ENCODE results near the gene SPOCK1. TPM values are rescaled to one million over a fixed set of nuclear protein-coding genes. Genes with fewer than 3 reads are reported as not detected.

The SPOCK1 gene
- total RNA-seq, 4 donors from 2014 or later = 22.7 to 117 (median 41.8) TPM

- ATAC-seq (ENCODE audit: low FRiP score) = no peak
- TF ChIP-seq CTCF (IDR thresholded peaks at IDR 0.05) = no peak
- DNase-seq (ENCODE audit: low spot score) = no peak
These were observed 488.9 kb downstream of the SPOCK1 start for GRCh38 chr5:137010226-137010625.

- ATAC-seq (ENCODE audit: low FRiP score) = no peak
- no peak for TF ChIP-seq CTCF (IDR thresholded peaks at IDR 0.05)
- no peak for DNase-seq (ENCODE audit: low spot score)
These were observed 494.8 kb downstream of the SPOCK1 start for GRCh38 chr5:137004279-137004678.

- DNase-seq (ENCODE audit: low spot score) (no peak), ATAC-seq (ENCODE audit: low FRiP score) (no peak)
- no peak for TF ChIP-seq CTCF (IDR thresholded peaks at IDR 0.05)
These were observed 498.0 kb downstream of the SPOCK1 start for GRCh38 chr5:137001026-137001569.

GRCh38 chr5:136999787-137000186 is 499.3 kb downstream of the SPOCK1 start:
- DNase-seq (ENCODE audit: low spot score) (no peak), ATAC-seq (ENCODE audit: low FRiP score) (no peak)
- no peak for TF ChIP-seq CTCF (IDR thresholded peaks at IDR 0.05)

GRCh38 chr5:136998854-136999357 is 500.2 kb downstream of the SPOCK1 start:
- TF ChIP-seq CTCF (IDR thresholded peaks at IDR 0.05) = no peak
- no peak for ATAC-seq (ENCODE audit: low FRiP score)
- no peak for DNase-seq (ENCODE audit: low spot score)

GRCh38 chr5:136994154-136994553 is 505.0 kb downstream of the SPOCK1 start:
- no peak for TF ChIP-seq CTCF (IDR thresholded peaks at IDR 0.05)
- ATAC-seq (ENCODE audit: low FRiP score) = no peak
- DNase-seq (ENCODE audit: low spot score) = no peak

- no peak for TF ChIP-seq CTCF (IDR thresholded peaks at IDR 0.05)
- no peak for DNase-seq (ENCODE audit: low spot score)
- no peak for ATAC-seq (ENCODE audit: low FRiP score)
These were observed 506.2 kb downstream of the SPOCK1 start for GRCh38 chr5:136992796-136993489.

Data from omental fat pad (tissue), 4 donors.